ENCODE measurements around the gene DCAF4. TPM values are rescaled to one million over a fixed set of nuclear protein-coding genes. Genes with fewer than 3 reads are reported as not detected.

The DCAF4 gene
- total and polyA plus RNA-seq, 12 donors = 7.6 to 19.3 (median 15.2) TPM

GRCh38 chr14:72945356-72946027 lies 19.2 kb downstream of the DCAF4 start:
- DNase-seq = no peak
- TF ChIP-seq POLR2A (IDR thresholded peaks at IDR 0.05) (no peak), CTCF (IDR thresholded peaks at IDR 0.05) (no peak)
- intact Hi-C loops (cut with DNase I) = loop anchor here (5.0 kb wide), 1 partner anchor 428 kb away; no protein-coding TSS in a partner anchor
- H3K9me3 ChIP-seq (replicated peaks in 1 of 3) = no peaks in the 10 kb centered on the region
- no peaks in the 10 kb centered on the region for H3K27me3 ChIP-seq
- H3K4me1 ChIP-seq (replicated peaks in 1 of 2) = no peaks in the 10 kb centered on the region
- H3K4me3 ChIP-seq = no peak overlapping the region
- peaks cover 0 to 28% of the 10 kb centered on the region in 2 donors for H3K36me3 ChIP-seq (replicated peaks in 1 of 2)
- H3K27ac ChIP-seq = no peak overlapping the region
- WGBS, 4 donors = 84 to 93% (median 92%) methylated on average over 6 to 13 of the region's 13 CpGs

DNA sequence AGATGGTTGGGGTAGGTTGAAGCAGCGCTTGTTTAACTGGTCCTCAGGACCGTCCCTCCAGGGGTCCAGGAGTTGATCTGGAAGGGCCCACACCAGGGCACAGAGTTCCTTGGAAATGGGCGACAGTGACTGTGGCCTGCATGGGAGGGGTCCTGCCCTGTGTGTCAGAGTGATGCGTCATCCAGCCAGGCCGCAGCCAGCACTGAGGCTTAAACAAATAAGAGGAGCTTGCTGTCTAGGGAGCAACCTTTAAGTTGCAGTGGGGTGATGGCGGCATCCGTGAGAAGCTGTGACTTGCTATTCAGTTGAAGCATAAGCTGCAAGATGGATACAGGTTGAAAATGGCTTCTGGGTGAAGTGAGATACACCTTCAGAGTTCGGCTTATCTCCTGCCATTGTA lies 20.2 kb downstream of the DCAF4 start:
- Histone ChIP-seq H3K9me3 (replicated peaks in 1 of 3) (no peaks in the 10 kb centered on the region), H3K36me3 (replicated peaks in 1 of 2) (peaks cover 0 to 21% of the 10 kb centered on the region in 2 donors), H3K4me3 (no peak overlapping the region), H3K4me1 (replicated peaks in 1 of 2) (no peaks in the 10 kb centered on the region), H3K27ac (no peak overlapping the region), H3K27me3 (no peaks in the 10 kb centered on the region)
- no peak for TF ChIP-seq CTCF (IDR thresholded peaks at IDR 0.05)
- no peak for TF ChIP-seq POLR2A (IDR thresholded peaks at IDR 0.05)
- intact Hi-C loops (cut with DNase I) = loop anchor here (5.0 kb wide), 1 partner anchor 429 kb away; no protein-coding TSS in a partner anchor
- DNase-seq = no peak
- WGBS, 4 donors = 93 to 98% (median 93%) methylated on average over 8 of the region's 8 CpGs

DNA sequence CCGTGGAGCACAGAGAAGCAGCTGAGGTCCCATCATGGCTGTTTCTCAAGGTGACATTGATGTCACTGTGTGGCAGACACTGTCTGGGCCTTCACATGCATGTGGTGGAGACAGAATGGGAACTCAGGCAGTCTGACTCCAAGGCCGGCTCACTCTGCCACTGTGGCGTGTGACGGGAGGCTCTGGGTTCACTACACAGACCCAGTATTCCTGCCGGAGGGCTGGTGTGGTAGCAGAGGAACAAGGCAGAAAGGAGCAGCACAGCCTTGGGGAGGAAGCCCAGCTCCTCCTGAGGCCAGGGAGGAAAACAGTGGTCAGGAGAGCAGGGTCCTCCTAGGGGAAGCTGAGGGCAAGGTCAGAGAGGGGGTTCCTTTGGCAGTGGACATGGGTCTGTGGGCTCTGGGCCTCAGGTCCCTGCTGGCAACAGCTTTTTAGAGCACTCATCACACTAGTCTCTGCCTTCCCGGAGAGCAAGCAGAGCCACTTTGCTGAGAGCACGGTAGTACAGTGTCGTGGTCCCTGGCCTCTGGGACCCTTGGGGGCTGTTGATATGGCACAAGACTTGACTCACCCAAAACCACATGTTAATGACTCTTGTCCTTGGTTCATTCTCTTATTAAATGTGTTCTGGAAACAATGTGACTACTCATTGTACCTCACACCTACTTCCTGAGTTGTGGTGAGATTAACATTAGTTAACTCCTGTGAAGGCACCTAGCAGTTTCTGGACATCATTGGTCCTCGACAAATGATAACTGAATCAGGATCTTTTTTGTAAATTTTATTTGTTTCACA lies 21.3 kb downstream of the DCAF4 start:
- no peak for TF ChIP-seq POLR2A (IDR thresholded peaks at IDR 0.05)
- no peak for TF ChIP-seq CTCF (IDR thresholded peaks at IDR 0.05)

GRCh38 chr14:72948481-72949138 lies 22.3 kb downstream of the DCAF4 start:
- no peak overlapping the region for H3K4me3 ChIP-seq
- WGBS, 4 donors = 37 to 41% (median 40%) methylated on average over 5 of the region's 5 CpGs
- no peaks in the 10 kb centered on the region for H3K27me3 ChIP-seq
- H3K9me3 ChIP-seq (replicated peaks in 1 of 3) = no peaks in the 10 kb centered on the region
- intact Hi-C loops (cut with DNase I) = loop anchor here (5.0 kb wide), 1 partner anchor 431 kb away; no protein-coding TSS in a partner anchor
- no peaks in the 10 kb centered on the region for H3K4me1 ChIP-seq (replicated peaks in 1 of 2)
- TF ChIP-seq POLR2A (IDR thresholded peaks at IDR 0.05) (no peak), CTCF (IDR thresholded peaks at IDR 0.05) (peak; percentile 71 to 94 (median 78))
- peak; percentile 51 to 92 (median 78) for DNase-seq
- H3K27ac ChIP-seq = no peak overlapping the region
- peaks cover 0 to 9% of the 10 kb centered on the region in 2 donors for H3K36me3 ChIP-seq (replicated peaks in 1 of 2)

More for the DNA sequence above, 21.3 kb downstream of the DCAF4 start:
- Histone ChIP-seq H3K27ac (no peak overlapping the region), H3K9me3 (replicated peaks in 1 of 3) (no peaks in the 10 kb centered on the region), H3K27me3 (no peaks in the 10 kb centered on the region), H3K4me3 (no peak overlapping the region), H3K4me1 (replicated peaks in 1 of 2) (no peaks in the 10 kb centered on the region), H3K36me3 (replicated peaks in 1 of 2) (peaks cover 0 to 18% of the 10 kb centered on the region in 2 donors)
- DNase-seq = no peak
- intact Hi-C loops (cut with DNase I) = loop anchor here (5.0 kb wide), 1 partner anchor 430 kb away; no protein-coding TSS in a partner anchor
- 88 to 94% (median 92%) methylated on average over 9 of the region's 9 CpGs for WGBS, 4 donors

All from adrenal gland (tissue), 12 donors.